Activated CD8-positive, alpha-beta memory T cell treated with anti-CD3 and anti-CD28 coated beads for 36 hours (primary cell): ENCODE measurements around the gene DCBLD2. TPM values are rescaled to one million over a fixed set of nuclear protein-coding genes. Genes with fewer than 3 reads are reported as not detected.

ENCODE experiments used
- CTCF ChIA-PET: fragments of 350-600 bp; sonication (Branson Sonifier 250); formaldehyde crosslinking; loops from one replicate; lab custom pipeline; 2021; ENCODE audit warnings: antibody characterized with exemption; lab: Charles Lee
- POLR2A ChIA-PET: fragments of 350-600 bp; sonication (Branson Sonifier 250); formaldehyde crosslinking; loops from one replicate; lab custom pipeline; 2021; ENCODE audit warnings: antibody characterized with exemption; lab: Charles Lee
- total RNA-seq, 2 experiments: library from RNA; stranded (reverse); gene quantifications; one replicate each; pipeline ENCODE4 v1.2.3, GENCODE V29; 2021

Gene DCBLD2
- total RNA-seq, 2 experiments from 2014 or later, result 1.9 TPM

GRCh38 chr3:98805571-98805970, 95.9 kb downstream of the DCBLD2 start:
- POLR2A ChIA-PET, result no interaction called here
- CTCF ChIA-PET, result no interaction called here

- POLR2A ChIA-PET, result no interaction called here
- CTCF ChIA-PET, result no interaction called here
Observed at GRCh38 chr3:98801043-98801747, 100.3 kb downstream of the DCBLD2 start.

GRCh38 chr3:98800401-98800800, 101.1 kb downstream of the DCBLD2 start:
- ChIA-PET POLR2A (no interaction called here), CTCF (no interaction called here)

- ChIA-PET CTCF (no interaction called here), POLR2A (no interaction called here)
Observed at GRCh38 chr3:98799479-98799878, 102.0 kb downstream of the DCBLD2 start.

GRCh38 chr3:98798820-98799219, 102.7 kb downstream of the DCBLD2 start:
- CTCF ChIA-PET, result interaction anchor here (0.5 kb wide), 1 partner anchor 513 kb away, joined by 3 read pairs; no protein-coding TSS in a partner anchor
- POLR2A ChIA-PET, result no interaction called here

- POLR2A ChIA-PET, result no interaction called here
Observed at GRCh38 chr3:98797905-98798304, 103.6 kb downstream of the DCBLD2 start.

GRCh38 chr3:98796334-98796733, 105.2 kb downstream of the DCBLD2 start:
- ChIA-PET POLR2A (no interaction called here), CTCF (no interaction called here)

More at GRCh38 chr3:98797905-98798304, 103.6 kb downstream of the DCBLD2 start:
- CTCF ChIA-PET, result no interaction called here

GRCh38 chr3:98793971-98794370, 107.5 kb downstream of the DCBLD2 start:
- CTCF ChIA-PET, result no interaction called here
- POLR2A ChIA-PET, result no interaction called here

- ChIA-PET POLR2A (no interaction called here), CTCF (no interaction called here)
Observed at GRCh38 chr3:98791341-98792325, 109.9 kb downstream of the DCBLD2 start.

GRCh38 chr3:98788651-98789050, 112.8 kb downstream of the DCBLD2 start:
- CTCF ChIA-PET, result no interaction called here
- POLR2A ChIA-PET, result no interaction called here

- ChIA-PET POLR2A (no interaction called here), CTCF (no interaction called here)
Observed at GRCh38 chr3:98787181-98787580, 114.3 kb downstream of the DCBLD2 start.

- POLR2A ChIA-PET, result no interaction called here
Observed at GRCh38 chr3:98786364-98787006, 115.0 kb downstream of the DCBLD2 start.

GRCh38 chr3:98784666-98785600, 116.6 kb downstream of the DCBLD2 start:
- CTCF ChIA-PET, result no interaction called here
- POLR2A ChIA-PET, result no interaction called here

More at GRCh38 chr3:98786364-98787006, 115.0 kb downstream of the DCBLD2 start:
- CTCF ChIA-PET, result no interaction called here

- POLR2A ChIA-PET, result no interaction called here
- CTCF ChIA-PET, result no interaction called here
Observed at GRCh38 chr3:98784042-98784441, 117.5 kb downstream of the DCBLD2 start.

GRCh38 chr3:98782824-98783500, 118.5 kb downstream of the DCBLD2 start:
- ChIA-PET POLR2A (no interaction called here), CTCF (no interaction called here)

- ChIA-PET POLR2A (no interaction called here), CTCF (interaction anchor here (1.0 kb wide), 1 partner anchor 16 kb away, joined by 3 read pairs; no protein-coding TSS in a partner anchor)
Observed at GRCh38 chr3:98780343-98780742, 121.2 kb downstream of the DCBLD2 start.

- POLR2A ChIA-PET, result no interaction called here
- CTCF ChIA-PET, result no interaction called here
Observed at GRCh38 chr3:98779541-98780335, 121.8 kb downstream of the DCBLD2 start.
